A673 (cell line): ENCODE measurements around the gene N4BP3. TPM values are rescaled to one million over a fixed set of nuclear protein-coding genes. Genes with fewer than 3 reads are reported as not detected.

Experiments used
- Bru-seq: library from RNA; stranded (reverse); fragments of 400-500 nt; gene quantifications from one replicate; lab custom pipeline; 2021; lab: Mats Ljungman, UMichigan
- BruChase-seq, 2 experiments: library from RNA; stranded (reverse); fragments of 400-500 nt; gene quantifications; one replicate each; lab custom pipeline; 2021; lab: Mats Ljungman, UMichigan
- BruUV-seq: library from RNA; stranded (reverse); fragments of 400-500 nt; replicated peaks from 2 replicates; lab custom pipeline; 2021; lab: Mats Ljungman, UMichigan
- CTCF ChIA-PET: fragments of 300-600 bp; sonication (Branson Sonifier 250); formaldehyde crosslinking; loops from one replicate; lab custom pipeline; 2022; ENCODE audit warnings: antibody characterized with exemption; lab: Charles Lee
- POLR2A ChIA-PET: fragments of 300-600 bp; sonication (Branson Sonifier 250); formaldehyde crosslinking; loops from one replicate; lab custom pipeline; 2022; ENCODE audit warnings: antibody characterized with exemption; ENCODE audit not compliant: low non-redundant PET; lab: Charles Lee
- DNase-seq: peaks from one replicate; pipeline ENCODE4 v3.0.0-alpha.2; 2015; ENCODE audit warnings: low spot score
- H3K27ac ChIP-seq: fragments of 200-600 bp; sonication (generic); 2 replicates; pipeline ENCODE4 v1.5.1; 2016; ENCODE audit warnings: mixed run types, low read depth, mild to moderate bottlenecking, mixed read lengths, antibody characterized with exemption, low read length; ENCODE audit not compliant: poor library complexity, severe bottlenecking
- H3K27me3 ChIP-seq: fragments of 200-600 bp; sonication (generic); replicated peaks from 2 replicates; pipeline ENCODE4 v1.6.1; 2017; ENCODE audit warnings: mixed run types, low read depth, mild to moderate bottlenecking, mixed read lengths, antibody characterized with exemption, low read length; ENCODE audit not compliant: insufficient read depth, poor library complexity
- H3K36me3 ChIP-seq: fragments of 200-600 bp; sonication (generic); 2 replicates; pipeline ENCODE4 v1.6.1; 2016; ENCODE audit warnings: mixed run types, mild to moderate bottlenecking, mixed read lengths, antibody characterized with exemption, low read length; ENCODE audit not compliant: insufficient read depth, poor library complexity, severe bottlenecking
- H3K4me1 ChIP-seq: fragments of 200-600 bp; sonication (generic); 2 replicates; pipeline ENCODE4 v1.6.1; 2017; ENCODE audit warnings: mixed run types, mild to moderate bottlenecking, mixed read lengths, antibody characterized with exemption, low read length; ENCODE audit not compliant: insufficient read depth, poor library complexity, severe bottlenecking
- H3K4me3 ChIP-seq: fragments of 200-600 bp; sonication (generic); 2 replicates; pipeline ENCODE4 v1.5.1; 2016; ENCODE audit warnings: low read depth, mixed run types, mild to moderate bottlenecking, mixed read lengths, low read length; ENCODE audit not compliant: poor library complexity, severe bottlenecking
- H3K9me3 ChIP-seq: fragments of 200-600 bp; sonication (generic); 2 replicates; pipeline ENCODE4 v1.6.1; 2016; ENCODE audit warnings: mixed run types, low read depth, mild to moderate bottlenecking, mixed read lengths, antibody characterized with exemption, low read length; ENCODE audit not compliant: poor library complexity, severe bottlenecking
- CTCF ChIP-seq: fragments of 300-800, 200-600 bp; sonication (generic); conservative IDR thresholded peaks from 2 replicates; pipeline ENCODE4 v1.5.1; 2017; ENCODE audit warnings: low read depth, mild to moderate bottlenecking, antibody characterized with exemption, low read length, moderate library complexity, mixed read lengths
- EZH2 ChIP-seq: fragments of 200-600 bp; sonication (generic); IDR thresholded peaks from 2 replicates; pipeline ENCODE4 v1.6.1; 2017; ENCODE audit warnings: borderline replicate concordance, low read depth, mild to moderate bottlenecking, mixed read lengths, antibody characterized with exemption, low read length; ENCODE audit not compliant: poor library complexity, severe bottlenecking
- intact Hi-C: fragments of 100-400 bp; cut with micrococcal nuclease; formaldehyde crosslinking; loops from one replicate; pipeline ENCODE4 v1.10.0; 2022; ENCODE audit not compliant: unreplicated experiment
- long read RNA-seq: library from polyadenylated mRNA; stranded (forward); transcript quantifications from one replicate; pipeline ENCODE4 v2.0.0, GENCODE V29; 2022
- total RNA-seq: library from RNA; stranded (reverse); gene quantifications from 2 replicates; pipeline ENCODE4 v1.2.3, GENCODE V29; 2021

N4BP3 gene, protein sequence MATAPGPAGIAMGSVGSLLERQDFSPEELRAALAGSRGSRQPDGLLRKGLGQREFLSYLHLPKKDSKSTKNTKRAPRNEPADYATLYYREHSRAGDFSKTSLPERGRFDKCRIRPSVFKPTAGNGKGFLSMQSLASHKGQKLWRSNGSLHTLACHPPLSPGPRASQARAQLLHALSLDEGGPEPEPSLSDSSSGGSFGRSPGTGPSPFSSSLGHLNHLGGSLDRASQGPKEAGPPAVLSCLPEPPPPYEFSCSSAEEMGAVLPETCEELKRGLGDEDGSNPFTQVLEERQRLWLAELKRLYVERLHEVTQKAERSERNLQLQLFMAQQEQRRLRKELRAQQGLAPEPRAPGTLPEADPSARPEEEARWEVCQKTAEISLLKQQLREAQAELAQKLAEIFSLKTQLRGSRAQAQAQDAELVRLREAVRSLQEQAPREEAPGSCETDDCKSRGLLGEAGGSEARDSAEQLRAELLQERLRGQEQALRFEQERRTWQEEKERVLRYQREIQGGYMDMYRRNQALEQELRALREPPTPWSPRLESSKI
- 0.66 and 0.73 TPM in 2 replicates for total RNA-seq
- Bru-seq, nascent RNA, result percentile 24 among the genes with signal in this experiment
- percentile 27 among the genes with signal in this experiment for BruChase-seq, experiment 1, labeled RNA remaining after a 2-hour chase
- BruChase-seq, experiment 2, labeled RNA remaining after a 6-hour chase, result percentile 22 among the genes with signal in this experiment
- long read RNA-seq, full-length matches to known transcripts, result 4 of 4 reads
- long read RNA-seq, partial matches to known transcripts, result 0 of 4 reads
- long read RNA-seq, other reads (novel, unspliced or antisense), result 0 of 4 reads

- BruUV-seq, result no TSS peak
- Histone ChIP-seq H3K36me3 (no peaks in the 10 kb centered on the region), H3K4me3 (peak within 1 kb of the TSS; percentile 50), H3K27me3 (no peaks in the 10 kb centered on the region), H3K27ac (no peak within 1 kb of the TSS), H3K9me3 (no peaks in the 10 kb centered on the region), H3K4me1 (peaks cover 24% of the 10 kb centered on the region)
- POLR2A ChIA-PET, result no interaction called here
- CTCF ChIA-PET, result no interaction called here
- intact Hi-C loops, result no loop called here
- TF ChIP-seq EZH2 (no peak), CTCF (no peak)
- peak; percentile 72 for DNase-seq
Measured at GRCh38 chr5:178113141-178113787, at the start of gene N4BP3. TSS of gene N4BP3 (plus strand) at chr5:178113532. CDS start at chr5:178119584, 6,052 bp downstream.

DNA sequence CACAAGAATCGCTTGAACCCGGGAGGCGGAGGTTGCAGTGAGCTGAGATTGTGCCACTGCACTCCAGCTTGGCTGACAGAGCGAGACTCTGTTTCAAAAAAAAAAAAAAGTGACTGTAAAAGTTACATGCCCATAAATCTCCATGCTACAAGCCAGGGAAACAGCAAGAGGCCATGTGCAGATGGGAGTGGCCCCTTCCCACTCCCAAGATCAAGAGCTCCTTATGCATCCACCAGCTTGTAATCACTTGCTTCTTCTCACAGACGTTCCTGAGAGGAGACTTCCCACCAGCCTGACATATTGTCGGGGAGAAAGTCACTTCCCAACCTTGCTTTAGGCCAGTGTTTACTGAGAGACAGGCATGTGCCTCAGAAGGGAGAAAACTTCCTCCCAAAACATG, 45.6 kb upstream of the N4BP3 start:
- Histone ChIP-seq H3K27ac (no peak overlapping the region), H3K4me1 (no peaks in the 10 kb centered on the region), H3K27me3 (no peaks in the 10 kb centered on the region), H3K36me3 (no peaks in the 10 kb centered on the region), H3K4me3 (no peak overlapping the region), H3K9me3 (no peaks in the 10 kb centered on the region)
- POLR2A ChIA-PET, result no interaction called here
- intact Hi-C loops, result no loop called here
- TF ChIP-seq CTCF, result no peak
- no peak for TF ChIP-seq EZH2
- no peak for DNase-seq
- no TSS peak for BruUV-seq
- CTCF ChIA-PET, result no interaction called here

GRCh38 chr5:178068293-178068692, 45.0 kb upstream of the N4BP3 start:
- TF ChIP-seq EZH2 (no peak), CTCF (no peak)
- POLR2A ChIA-PET, result no interaction called here
- Histone ChIP-seq H3K27me3 (no peaks in the 10 kb centered on the region), H3K4me1 (no peaks in the 10 kb centered on the region), H3K36me3 (no peaks in the 10 kb centered on the region), H3K4me3 (no peak overlapping the region), H3K9me3 (no peaks in the 10 kb centered on the region), H3K27ac (no peak overlapping the region)
- peak; percentile 25 for DNase-seq
- intact Hi-C loops, result no loop called here
- BruUV-seq, result no TSS peak
- CTCF ChIA-PET, result no interaction called here
